IMR-90 (cell line): Measurements from ENCODE around the gene SLC16A7. TPM values are rescaled to one million over a fixed set of nuclear protein-coding genes. Genes with fewer than 3 reads are reported as not detected.

Experiments used
- ATAC-seq: fragments of 200-7000 bp; cut with Tn5 transposase; 2 replicates; pipeline ENCODE4 v1.9.1; 2020; ENCODE audit warnings: low read depth, mild to moderate bottlenecking, moderate library complexity
- BruUV-seq: library from RNA; stranded (reverse); fragments of 400-500 nt; replicated peaks from 2 replicates; lab custom pipeline; 2021; lab: Mats Ljungman, UMichigan
- CTCF ChIA-PET: fragments of 300-600 bp; formaldehyde crosslinking; extraction: SDS; loops from one replicate; lab custom pipeline; 2021; ENCODE audit warnings: antibody characterized with exemption; lab: Yijun Ruan, JAX
- POLR2A ChIA-PET: fragments of 300-600 bp; sonication (Branson Sonifier 250); formaldehyde crosslinking; loops from one replicate; lab custom pipeline; 2022; ENCODE audit warnings: antibody characterized with exemption; ENCODE audit not compliant: unreplicated experiment; lab: Charles Lee
- DNase-seq: peaks from one replicate; pipeline ENCODE4 v3.0.0; 2013
- H2AFZ ChIP-seq: replicated peaks from 2 replicates; pipeline ENCODE3; 2013; ENCODE audit warnings: low read length, mild to moderate bottlenecking; ENCODE audit not compliant: poor library complexity
- H2AK5ac ChIP-seq: 2 replicates; pipeline ENCODE4 v1.6.1; 2013; ENCODE audit warnings: low read depth, low read length, inconsistent platforms
- H2AK9ac ChIP-seq: replicated peaks from 2 replicates; pipeline ENCODE3; 2013; ENCODE audit warnings: mild to moderate bottlenecking, low read depth, low read length, moderate library complexity; ENCODE audit not compliant: poor library complexity
- H2BK120ac ChIP-seq: 2 replicates; pipeline ENCODE4 v1.6.1; 2013; ENCODE audit warnings: low read depth, low read length, inconsistent platforms
- H2BK15ac ChIP-seq: 3 replicates; pipeline ENCODE4 v1.6.1; 2013; ENCODE audit warnings: low read depth, low read length, inconsistent platforms
- H2BK20ac ChIP-seq: 2 replicates; pipeline ENCODE4 v1.6.1; 2013; ENCODE audit warnings: low read depth, mild to moderate bottlenecking, inconsistent platforms, low read length, moderate library complexity
- H2BK5ac ChIP-seq: 2 replicates; pipeline ENCODE4 v1.6.1; 2013; ENCODE audit warnings: mild to moderate bottlenecking, low read depth, low read length, inconsistent platforms; ENCODE audit not compliant: poor library complexity, severe bottlenecking
- H3K14ac ChIP-seq: replicated peaks from 2 replicates; pipeline ENCODE4 v1.6.1; 2013; ENCODE audit warnings: low read depth, low read length, inconsistent platforms
- H3K18ac ChIP-seq: 2 replicates; pipeline ENCODE4 v1.6.1; 2013; ENCODE audit warnings: low read depth, low read length, control low read depth
- H3K23ac ChIP-seq: 2 replicates; pipeline ENCODE4 v1.6.1; 2013; ENCODE audit warnings: low read depth, low read length, inconsistent platforms
- H3K27ac ChIP-seq: 2 replicates; pipeline ENCODE4 v1.5.1; 2013; ENCODE audit warnings: mild to moderate bottlenecking, control low read depth, low read length; ENCODE audit not compliant: insufficient read depth
- H3K27me3 ChIP-seq: 2 replicates; pipeline ENCODE4 v1.6.1; 2013; ENCODE audit warnings: low read length; ENCODE audit not compliant: control insufficient read depth, insufficient read depth
- H3K36me3 ChIP-seq: 2 replicates; pipeline ENCODE4 v1.6.1; 2013; ENCODE audit warnings: low read length, mixed read lengths; ENCODE audit not compliant: control insufficient read depth, insufficient read depth
- H3K4ac ChIP-seq: 2 replicates; pipeline ENCODE4 v1.6.1; 2013; ENCODE audit warnings: low read depth, low read length, inconsistent platforms
- H3K4me1 ChIP-seq: 2 replicates; pipeline ENCODE4 v1.6.1; 2013; ENCODE audit warnings: low read length, mixed read lengths; ENCODE audit not compliant: control insufficient read depth, insufficient read depth
- H3K4me2 ChIP-seq: 2 replicates; pipeline ENCODE4 v1.6.1; 2013; ENCODE audit warnings: low read depth, mild to moderate bottlenecking, control low read depth, low read length, moderate library complexity
- H3K4me3 ChIP-seq: 2 replicates; pipeline ENCODE4 v1.5.1; 2013; ENCODE audit warnings: low read depth, mild to moderate bottlenecking, control low read depth, low read length, moderate library complexity; ENCODE audit not compliant: insufficient read depth
- H3K56ac ChIP-seq: 2 replicates; pipeline ENCODE4 v1.6.1; 2013; ENCODE audit warnings: low read length, inconsistent platforms; ENCODE audit not compliant: insufficient read depth; ENCODE audit errors: extremely low read depth
- H3K79me1 ChIP-seq, 2 experiments: 2 replicates each; pipeline ENCODE4 v1.6.1; 2013; ENCODE audit warnings: low read length in 2 of 2, inconsistent platforms in 1 of 2, low read depth in 1 of 2
- H3K9ac ChIP-seq: 2 replicates; pipeline ENCODE4 v1.6.1; 2013; ENCODE audit warnings: low read depth, low read length, control low read depth
- H3K9me1 ChIP-seq: 2 replicates; pipeline ENCODE4 v1.6.1; 2013; ENCODE audit warnings: low read length, inconsistent platforms; ENCODE audit not compliant: insufficient read depth
- H3K9me3 ChIP-seq: 2 replicates; pipeline ENCODE4 v1.6.1; 2013; ENCODE audit warnings: low read length; ENCODE audit not compliant: control insufficient read depth, insufficient read depth
- H4K20me1 ChIP-seq: 2 replicates; pipeline ENCODE4 v1.6.1; 2013; ENCODE audit warnings: low read length, inconsistent platforms; ENCODE audit not compliant: insufficient read depth
- H4K5ac ChIP-seq: 2 replicates; pipeline ENCODE4 v1.6.1; 2013; ENCODE audit warnings: mild to moderate bottlenecking, low read depth, low read length, control low read depth
- H4K8ac ChIP-seq, 2 experiments: 2 replicates each; pipeline ENCODE4 v1.6.1; 2013; ENCODE audit warnings: low read depth in 2 of 2, low read length in 2 of 2, control low read depth in 1 of 2, inconsistent platforms in 1 of 2
- H4K91ac ChIP-seq: 2 replicates; pipeline ENCODE4 v1.6.1; 2013; ENCODE audit warnings: low read depth, low read length, inconsistent platforms; ENCODE audit not compliant: insufficient read depth
- CEBPB ChIP-seq: IDR thresholded peaks from 2 replicates; pipeline ENCODE4 v1.6.1; 2012; ENCODE audit warnings: low read depth, low read length, improper control_type of control experiment
- CHD1 ChIP-seq: IDR thresholded peaks from 2 replicates; pipeline ENCODE4 v1.6.1; 2012; ENCODE audit warnings: low read depth, low read length, improper control_type of control experiment
- FOS ChIP-seq: fragments of 150-350 bp; IDR thresholded peaks from 2 replicates; pipeline ENCODE4 v1.6.1; 2016; ENCODE audit warnings: low read depth, low read length
- MXI1 ChIP-seq: IDR thresholded peaks from 2 replicates; pipeline ENCODE4 v1.6.1; 2012; ENCODE audit warnings: low read depth, mild to moderate bottlenecking, low read length, moderate library complexity, borderline replicate concordance
- POLR2A ChIP-seq: IDR thresholded peaks from 2 replicates; pipeline ENCODE4 v1.6.1; 2012; ENCODE audit warnings: mild to moderate bottlenecking, low read depth, low read length
- RCOR1 ChIP-seq: IDR thresholded peaks from 2 replicates; pipeline ENCODE4 v1.6.1; 2012; ENCODE audit warnings: mild to moderate bottlenecking, low read length, improper control_type of control experiment; ENCODE audit not compliant: insufficient replicate concordance
- RFX5 ChIP-seq: IDR thresholded peaks from 2 replicates; pipeline ENCODE4 v1.8.0; 2012; ENCODE audit warnings: low read depth, mild to moderate bottlenecking, low read length, moderate library complexity
- WGBS, 2 experiments: methylation state at CpG; one replicate each; pipeline versions ENCODE4 v1.1.5 to v1.1.7; 2013; ENCODE audit warnings: missing lambda C conversion rate in 2 of 2; ENCODE audit not compliant: insufficient read length in 1 of 2; ENCODE audit errors: extremely low coverage in 2 of 2; 5-methylcytosine and 5-hydroxymethylcytosine counted together
- dilution Hi-C: fragments of 300-500 bp; cut with HindIII; formaldehyde crosslinking; loops from one replicate; pipeline ENCODE4 v1.14.3; 2018; ENCODE audit warnings: low sequenced_read_pairs; ENCODE audit not compliant: unreplicated experiment
- in situ Hi-C: fragments of 300-500 bp; cut with MboI; formaldehyde crosslinking; loops from 3 replicates; pipeline ENCODE4 v1.14.3; 2019; ENCODE audit warnings: low sequenced_read_pairs, inconsistent platforms, mixed read lengths
- intact Hi-C: fragments of 100-400 bp; cut with micrococcal nuclease; formaldehyde crosslinking; loops from 2 replicates; pipeline ENCODE4 v1.10.0; 2022
- polyA plus RNA-seq, 3 experiments: library from polyadenylated mRNA; depleted of rRNA; stranded (reverse); fragments of >200 nt; gene quantifications; 2 replicates each; pipeline ENCODE4 v1.2.3, GENCODE V29; 2012; ENCODE audit warnings: low replicate concordance in 1 of 3
- total RNA-seq: library from RNA; depleted of rRNA; stranded (reverse); fragments of >200 nt; gene quantifications from 2 replicates; pipeline ENCODE4 v1.2.3, GENCODE V29; 2012
- TF ChIP-seq, protein P1 (sequence below): fragments of 150-350 bp; IDR thresholded peaks from 2 replicates; pipeline ENCODE4 v1.6.1; 2017; ENCODE audit warnings: mild to moderate bottlenecking, antibody characterized with exemption, low read length, low read depth
- TF ChIP-seq, protein P2 (sequence below): fragments of 150-350 bp; IDR thresholded peaks from 2 replicates; pipeline ENCODE4 v1.6.1; 2016; ENCODE audit warnings: low read depth, mild to moderate bottlenecking, low read length, moderate library complexity, borderline replicate concordance
- TF ChIP-seq, protein P3 (sequence below): conservative IDR thresholded peaks from 2 replicates; pipeline ENCODE4 v1.5.1; 2012; ENCODE audit warnings: mild to moderate bottlenecking, low read depth, low read length, improper control_type of control experiment

Gene SLC16A7
- total and polyA plus RNA-seq, 2 of the 4 experiments (the other 2 are of a cell fraction), result 2.6 to 21.5 TPM

DNA sequence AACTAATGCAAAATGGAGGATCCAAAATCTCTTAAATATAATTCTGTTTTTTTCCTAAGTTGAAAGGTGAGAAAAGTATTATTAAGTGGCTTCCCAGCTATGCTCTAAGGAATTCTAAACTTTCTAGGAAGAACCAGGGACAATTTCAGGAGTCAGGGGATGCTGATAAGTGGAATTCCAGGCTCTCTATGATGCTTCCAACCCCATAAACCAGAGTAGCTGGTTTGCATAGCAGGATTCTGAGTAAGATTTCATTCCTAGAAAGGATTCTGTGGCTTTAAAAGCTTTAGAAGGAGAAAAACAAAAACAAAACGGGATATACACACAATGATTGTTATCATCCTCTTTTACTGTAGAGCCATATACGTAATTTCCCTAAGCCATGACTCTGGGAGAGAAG lies 93.9 kb downstream of the SLC16A7 start:
- Histone ChIP-seq H3K23ac (no peak overlapping the region), H3K27ac (no peak overlapping the region), H2BK5ac (no peak overlapping the region), H2BK120ac (no peak overlapping the region), H2AFZ (no peak overlapping the region), H3K27me3 (no peaks in the 10 kb centered on the region), H3K9ac (no peak overlapping the region), H4K91ac (no peak overlapping the region), H2AK9ac (no peak overlapping the region), H3K79me1 (no peaks in the 10 kb centered on the region; a peak in 1 of 4 replicates), H3K4me1 (no peaks in the 10 kb centered on the region), H3K4ac (no peak overlapping the region), H4K8ac (no peak overlapping the region), H3K18ac (no peak overlapping the region), H3K36me3 (no peaks in the 10 kb centered on the region), H3K4me2 (no peak overlapping the region), H3K56ac (no peak overlapping the region), H4K20me1 (no peaks in the 10 kb centered on the region), H3K9me3 (peaks cover 3% of the 10 kb centered on the region; the same call in 1 of the 2 replicates), H3K9me1 (no peaks in the 10 kb centered on the region), H3K14ac (no peak overlapping the region), H2BK15ac (no peak overlapping the region), H2AK5ac (no peak overlapping the region), H4K5ac (no peak overlapping the region), H3K4me3 (no peak overlapping the region), H2BK20ac (no peak overlapping the region)
- ATAC-seq (peak; percentile 27), DNase-seq (peak; percentile 29)
- in situ Hi-C loops (no loop called here), dilution Hi-C loops (no loop called here), intact Hi-C loops (no loop called here)
- TF ChIP-seq RFX5 (no peak), POLR2A (no peak), RCOR1 (no peak), MXI1 (no peak), FOS (no peak), CHD1 (no peak), CEBPB (no peak)
- TF ChIP-seq, protein P1, sequence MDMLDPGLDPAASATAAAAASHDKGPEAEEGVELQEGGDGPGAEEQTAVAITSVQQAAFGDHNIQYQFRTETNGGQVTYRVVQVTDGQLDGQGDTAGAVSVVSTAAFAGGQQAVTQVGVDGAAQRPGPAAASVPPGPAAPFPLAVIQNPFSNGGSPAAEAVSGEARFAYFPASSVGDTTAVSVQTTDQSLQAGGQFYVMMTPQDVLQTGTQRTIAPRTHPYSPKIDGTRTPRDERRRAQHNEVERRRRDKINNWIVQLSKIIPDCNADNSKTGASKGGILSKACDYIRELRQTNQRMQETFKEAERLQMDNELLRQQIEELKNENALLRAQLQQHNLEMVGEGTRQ, result no peak
- TF ChIP-seq, protein P2, sequence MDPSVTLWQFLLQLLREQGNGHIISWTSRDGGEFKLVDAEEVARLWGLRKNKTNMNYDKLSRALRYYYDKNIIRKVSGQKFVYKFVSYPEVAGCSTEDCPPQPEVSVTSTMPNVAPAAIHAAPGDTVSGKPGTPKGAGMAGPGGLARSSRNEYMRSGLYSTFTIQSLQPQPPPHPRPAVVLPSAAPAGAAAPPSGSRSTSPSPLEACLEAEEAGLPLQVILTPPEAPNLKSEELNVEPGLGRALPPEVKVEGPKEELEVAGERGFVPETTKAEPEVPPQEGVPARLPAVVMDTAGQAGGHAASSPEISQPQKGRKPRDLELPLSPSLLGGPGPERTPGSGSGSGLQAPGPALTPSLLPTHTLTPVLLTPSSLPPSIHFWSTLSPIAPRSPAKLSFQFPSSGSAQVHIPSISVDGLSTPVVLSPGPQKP, result no peak
- TF ChIP-seq, protein P3, sequence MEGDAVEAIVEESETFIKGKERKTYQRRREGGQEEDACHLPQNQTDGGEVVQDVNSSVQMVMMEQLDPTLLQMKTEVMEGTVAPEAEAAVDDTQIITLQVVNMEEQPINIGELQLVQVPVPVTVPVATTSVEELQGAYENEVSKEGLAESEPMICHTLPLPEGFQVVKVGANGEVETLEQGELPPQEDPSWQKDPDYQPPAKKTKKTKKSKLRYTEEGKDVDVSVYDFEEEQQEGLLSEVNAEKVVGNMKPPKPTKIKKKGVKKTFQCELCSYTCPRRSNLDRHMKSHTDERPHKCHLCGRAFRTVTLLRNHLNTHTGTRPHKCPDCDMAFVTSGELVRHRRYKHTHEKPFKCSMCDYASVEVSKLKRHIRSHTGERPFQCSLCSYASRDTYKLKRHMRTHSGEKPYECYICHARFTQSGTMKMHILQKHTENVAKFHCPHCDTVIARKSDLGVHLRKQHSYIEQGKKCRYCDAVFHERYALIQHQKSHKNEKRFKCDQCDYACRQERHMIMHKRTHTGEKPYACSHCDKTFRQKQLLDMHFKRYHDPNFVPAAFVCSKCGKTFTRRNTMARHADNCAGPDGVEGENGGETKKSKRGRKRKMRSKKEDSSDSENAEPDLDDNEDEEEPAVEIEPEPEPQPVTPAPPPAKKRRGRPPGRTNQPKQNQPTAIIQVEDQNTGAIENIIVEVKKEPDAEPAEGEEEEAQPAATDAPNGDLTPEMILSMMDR, result no peak
- ChIA-PET CTCF (no interaction called here), POLR2A (no interaction called here)
- no TSS peak for BruUV-seq
- no CpG with 5 or more reads among the region's 2 CpGs for WGBS, 2 experiments
